Measurements from ENCODE around the gene PCCA. TPM values are rescaled to one million over a fixed set of nuclear protein-coding genes. Genes with fewer than 3 reads are reported as not detected.
"Not testable (repeated sequence)": the region's sequence is repeated elsewhere in the genome, so short reads cannot be mapped to it uniquely, and the experiment has no call there.

The PCCA gene
- total RNA-seq, 1 experiment from 2014 or later = 8.9 TPM

DNA sequence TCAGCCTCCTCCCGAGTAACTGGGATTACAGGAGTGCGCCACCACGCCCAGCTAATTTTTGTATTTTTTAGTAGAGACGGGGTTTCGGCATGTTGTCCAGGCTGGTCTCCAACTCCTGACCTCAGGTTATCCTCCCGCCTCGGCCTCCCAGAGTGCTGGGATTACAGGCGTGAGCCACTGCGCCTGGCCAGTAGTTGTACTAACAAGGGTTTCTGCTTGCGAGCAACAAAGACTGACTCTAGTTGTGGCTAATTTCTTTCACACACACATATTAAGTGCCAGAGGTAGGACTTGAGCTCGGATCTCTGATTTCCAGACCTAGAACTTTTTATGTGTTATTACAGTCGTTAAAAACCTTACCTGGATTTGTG is 635 bp upstream of the PCCA start:
- peaks cover 13% of the 10 kb centered on the region for H3K36me3 Mint-ChIP-seq (ENCODE audit: insufficient read depth, unreplicated experiment)
- intact Hi-C loops (cut with micrococcal nuclease; ENCODE audit: unreplicated experiment) = no loop called here
- H3K4me1 Mint-ChIP-seq (ENCODE audit: low read depth, unreplicated experiment) = peaks cover 33% of the 10 kb centered on the region
- no peak for DNase-seq
- TF ChIP-seq, protein P1, sequence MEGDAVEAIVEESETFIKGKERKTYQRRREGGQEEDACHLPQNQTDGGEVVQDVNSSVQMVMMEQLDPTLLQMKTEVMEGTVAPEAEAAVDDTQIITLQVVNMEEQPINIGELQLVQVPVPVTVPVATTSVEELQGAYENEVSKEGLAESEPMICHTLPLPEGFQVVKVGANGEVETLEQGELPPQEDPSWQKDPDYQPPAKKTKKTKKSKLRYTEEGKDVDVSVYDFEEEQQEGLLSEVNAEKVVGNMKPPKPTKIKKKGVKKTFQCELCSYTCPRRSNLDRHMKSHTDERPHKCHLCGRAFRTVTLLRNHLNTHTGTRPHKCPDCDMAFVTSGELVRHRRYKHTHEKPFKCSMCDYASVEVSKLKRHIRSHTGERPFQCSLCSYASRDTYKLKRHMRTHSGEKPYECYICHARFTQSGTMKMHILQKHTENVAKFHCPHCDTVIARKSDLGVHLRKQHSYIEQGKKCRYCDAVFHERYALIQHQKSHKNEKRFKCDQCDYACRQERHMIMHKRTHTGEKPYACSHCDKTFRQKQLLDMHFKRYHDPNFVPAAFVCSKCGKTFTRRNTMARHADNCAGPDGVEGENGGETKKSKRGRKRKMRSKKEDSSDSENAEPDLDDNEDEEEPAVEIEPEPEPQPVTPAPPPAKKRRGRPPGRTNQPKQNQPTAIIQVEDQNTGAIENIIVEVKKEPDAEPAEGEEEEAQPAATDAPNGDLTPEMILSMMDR (IDR thresholded peaks at IDR 0.05; ENCODE audit: unreplicated experiment) = no peak
- no peaks in the 10 kb centered on the region for H3K9me3 Mint-ChIP-seq (ENCODE audit: low read depth, unreplicated experiment)
- TSS peak; percentile 53 for BruUV-seq (replicated peaks)
- H3K4me3 Mint-ChIP-seq (ENCODE audit: low read depth, unreplicated experiment) = peak overlapping the region; percentile 88
- H3K27ac Mint-ChIP-seq (ENCODE audit: unreplicated experiment) = no peak overlapping the region
- H3K27me3 Mint-ChIP-seq (ENCODE audit: unreplicated experiment) = no peaks in the 10 kb centered on the region
- CTCF ChIA-PET = interaction anchor here (1.7 kb wide), 1 partner anchor 147 kb away, joined by 6 read pairs; no protein-coding TSS in a partner anchor

DNA sequence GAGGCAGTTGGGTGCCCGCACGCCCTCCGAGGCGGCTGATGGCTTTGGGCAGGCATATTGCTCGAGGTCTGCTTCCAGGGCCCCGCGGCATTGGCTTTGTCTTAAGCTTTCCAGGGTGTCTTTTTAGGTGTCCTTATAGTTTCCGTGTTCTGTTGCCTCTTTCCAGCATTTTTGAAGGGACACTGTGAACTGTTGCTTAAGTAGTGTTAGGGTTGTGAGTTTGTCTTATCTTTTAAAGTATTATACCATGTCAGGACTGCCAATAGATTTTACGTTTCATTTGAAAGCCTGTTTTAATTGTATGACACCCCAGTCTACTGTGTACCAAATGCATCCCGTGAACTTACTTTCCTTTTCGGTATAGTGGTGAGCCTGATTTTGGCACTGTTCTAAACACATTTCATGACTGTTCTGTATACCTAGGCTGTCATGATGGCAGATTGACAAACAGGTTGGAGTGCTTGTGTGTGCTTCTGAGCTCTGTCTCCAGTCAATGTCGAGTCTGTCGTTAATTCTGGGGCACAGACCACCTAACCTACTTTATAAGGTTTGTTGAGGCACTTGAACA is 656 bp downstream of the PCCA start:
- TF ChIP-seq, protein P1 (IDR thresholded peaks at IDR 0.05; ENCODE audit: unreplicated experiment) = no peak
- H3K9me3 Mint-ChIP-seq (ENCODE audit: low read depth, unreplicated experiment) = no peaks in the 10 kb centered on the region
- DNase-seq = no peak
- peaks cover 23% of the 10 kb centered on the region for H3K4me1 Mint-ChIP-seq (ENCODE audit: low read depth, unreplicated experiment)
- peak overlapping the region; percentile 88 for H3K4me3 Mint-ChIP-seq (ENCODE audit: low read depth, unreplicated experiment)
- CTCF ChIA-PET = interaction anchor here (1.7 kb wide), 1 partner anchor 146 kb away, joined by 6 read pairs; no protein-coding TSS in a partner anchor
- no peak overlapping the region for H3K27ac Mint-ChIP-seq (ENCODE audit: unreplicated experiment)
- TSS peak; percentile 49 for BruUV-seq (replicated peaks)
- intact Hi-C loops (cut with micrococcal nuclease; ENCODE audit: unreplicated experiment) = no loop called here
- H3K27me3 Mint-ChIP-seq (ENCODE audit: unreplicated experiment) = no peaks in the 10 kb centered on the region
- H3K36me3 Mint-ChIP-seq (ENCODE audit: insufficient read depth, unreplicated experiment) = peaks cover 13% of the 10 kb centered on the region

DNA sequence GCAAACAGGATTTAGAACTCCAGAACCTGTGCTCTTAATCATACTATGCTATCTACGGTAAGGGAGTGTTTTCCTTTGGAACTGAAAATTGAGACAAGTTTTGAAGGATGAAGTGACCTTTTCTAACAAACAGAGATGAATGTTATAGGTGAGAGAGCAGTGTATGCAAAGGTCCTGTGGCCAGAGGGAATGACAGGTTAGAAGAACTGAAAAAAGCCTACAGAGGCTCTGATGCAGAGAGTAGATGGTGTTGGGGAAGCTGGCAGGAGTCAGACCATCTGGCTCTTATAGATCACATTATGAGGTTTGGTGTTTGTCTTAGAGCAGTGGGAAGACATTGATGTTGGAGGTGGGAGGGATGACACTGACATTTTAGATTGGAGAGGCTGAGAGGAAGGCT is 2.0 kb downstream of the PCCA start:
- peaks cover 33% of the 10 kb centered on the region for H3K4me1 Mint-ChIP-seq (ENCODE audit: low read depth, unreplicated experiment)
- H3K36me3 Mint-ChIP-seq (ENCODE audit: insufficient read depth, unreplicated experiment) = peaks cover 13% of the 10 kb centered on the region
- CTCF ChIA-PET = no interaction called here
- H3K27ac Mint-ChIP-seq (ENCODE audit: unreplicated experiment) = no peak overlapping the region
- TF ChIP-seq, protein P1 (IDR thresholded peaks at IDR 0.05; ENCODE audit: unreplicated experiment) = no peak
- no TSS peak for BruUV-seq (replicated peaks)
- no peak for DNase-seq
- H3K4me3 Mint-ChIP-seq (ENCODE audit: low read depth, unreplicated experiment) = no peak overlapping the region
- H3K27me3 Mint-ChIP-seq (ENCODE audit: unreplicated experiment) = no peaks in the 10 kb centered on the region
- no peaks in the 10 kb centered on the region for H3K9me3 Mint-ChIP-seq (ENCODE audit: low read depth, unreplicated experiment)
- intact Hi-C loops (cut with micrococcal nuclease; ENCODE audit: unreplicated experiment) = no loop called here

DNA sequence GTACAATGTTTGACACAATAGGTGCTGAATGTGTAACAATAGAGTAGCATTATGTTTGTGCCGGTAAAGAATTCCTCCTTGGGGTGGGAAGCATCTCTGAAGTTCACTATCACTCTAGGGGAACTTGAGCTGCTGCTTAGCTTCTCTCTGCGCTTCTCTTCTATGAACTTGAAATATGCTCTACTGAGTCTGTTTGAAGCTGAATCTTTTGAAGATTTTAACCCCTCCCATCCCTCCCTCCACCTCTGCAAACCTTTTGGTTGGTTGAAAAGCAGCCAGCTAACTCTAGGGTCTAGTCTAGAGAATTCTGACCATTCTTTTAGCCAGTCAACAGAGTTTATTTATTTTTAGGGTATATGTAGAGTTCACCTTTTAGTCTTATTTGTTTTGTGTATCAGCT is 2.5 kb downstream of the PCCA start:
- Mint-ChIP-seq H3K4me1 (ENCODE audit: low read depth, unreplicated experiment) (peaks cover 33% of the 10 kb centered on the region), H3K9me3 (ENCODE audit: low read depth, unreplicated experiment) (no peaks in the 10 kb centered on the region), H3K27me3 (ENCODE audit: unreplicated experiment) (no peaks in the 10 kb centered on the region), H3K27ac (ENCODE audit: unreplicated experiment) (no peak overlapping the region), H3K36me3 (ENCODE audit: insufficient read depth, unreplicated experiment) (peaks cover 13% of the 10 kb centered on the region), H3K4me3 (ENCODE audit: low read depth, unreplicated experiment) (no peak overlapping the region)
- no TSS peak for BruUV-seq (replicated peaks)
- no peak for DNase-seq
- CTCF ChIA-PET = no interaction called here
- intact Hi-C loops (cut with micrococcal nuclease; ENCODE audit: unreplicated experiment) = no loop called here
- TF ChIP-seq, protein P1 (IDR thresholded peaks at IDR 0.05; ENCODE audit: unreplicated experiment) = no peak

DNA sequence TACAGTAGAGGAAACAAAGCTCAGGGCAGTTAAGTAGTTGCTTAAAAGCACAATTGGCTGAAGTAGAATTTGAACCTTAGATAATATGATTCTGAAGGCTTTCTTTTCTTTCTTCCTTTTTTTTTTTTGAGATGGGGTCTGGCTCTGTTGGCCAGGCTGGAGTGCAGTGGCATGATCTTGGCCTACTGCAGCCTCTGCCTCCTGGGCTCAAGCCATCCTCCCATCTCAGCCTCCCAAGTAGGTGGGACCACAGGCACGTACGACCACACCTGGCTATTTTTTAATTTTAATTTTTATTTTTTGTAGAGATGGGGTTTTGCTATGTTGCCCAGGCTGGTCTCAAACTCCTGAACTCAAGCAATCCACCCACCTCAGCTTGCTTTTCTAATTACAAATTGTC is 3.4 kb downstream of the PCCA start:
- H3K27me3 Mint-ChIP-seq (ENCODE audit: unreplicated experiment); BruUV-seq (replicated peaks); intact Hi-C loops (cut with micrococcal nuclease; ENCODE audit: unreplicated experiment); H3K4me3 Mint-ChIP-seq (ENCODE audit: low read depth, unreplicated experiment); CTCF ChIA-PET; H3K9me3 Mint-ChIP-seq (ENCODE audit: low read depth, unreplicated experiment); H3K27ac Mint-ChIP-seq (ENCODE audit: unreplicated experiment); DNase-seq: not testable (repeated sequence)
- H3K36me3 Mint-ChIP-seq (ENCODE audit: insufficient read depth, unreplicated experiment) = peaks cover 13% of the 10 kb centered on the region
- H3K4me1 Mint-ChIP-seq (ENCODE audit: low read depth, unreplicated experiment) = peaks cover 28% of the 10 kb centered on the region
